Lower lobe of right lung (tissue), 2 donors: Measurements from ENCODE around the gene TM9SF3. TPM values are rescaled to one million over a fixed set of nuclear protein-coding genes. Genes with fewer than 3 reads are reported as not detected.

Experiments used
- ATAC-seq, 2 donors: fragments of 200-7000 bp; cut with Tn5 transposase; one replicate each; pipeline ENCODE4 v1.9.1; 2020 to 2022; ENCODE audit warnings: mild to moderate bottlenecking in 2 of 2, moderate library complexity in 2 of 2
- DNase-seq: peaks from one replicate; pipeline ENCODE4 v3.0.0-alpha.2; 2020
- H3K27ac ChIP-seq: fragments of 200-600 bp; one replicate; pipeline ENCODE4 v1.8.0; 2022
- H3K27me3 ChIP-seq: fragments of 200-600 bp; one replicate; pipeline ENCODE4 v1.8.0; 2022; ENCODE audit warnings: low read depth
- H3K36me3 ChIP-seq: fragments of 200-600 bp; one replicate; pipeline ENCODE4 v1.8.0; 2022; ENCODE audit warnings: mild to moderate bottlenecking
- H3K4me1 ChIP-seq: fragments of 200-600 bp; one replicate; pipeline ENCODE4 v1.8.0; 2022
- H3K4me3 ChIP-seq: fragments of 200-600 bp; one replicate; pipeline ENCODE4 v1.8.0; 2022; ENCODE audit warnings: mild to moderate bottlenecking
- H3K9me3 ChIP-seq: fragments of 200-600 bp; one replicate; pipeline ENCODE4 v1.8.0; 2022
- CTCF ChIP-seq: fragments of 200-600 bp; IDR thresholded peaks from one replicate; pipeline ENCODE4 v1.8.0; 2022; ENCODE audit warnings: antibody characterized with exemption, mild to moderate bottlenecking
- intact Hi-C: fragments of 100-400 bp; cut with DNase I; formaldehyde crosslinking; loops from one replicate; pipeline ENCODE4 v1.11.0; 2022
- total RNA-seq: library from RNA; stranded (reverse); fragmentation: NEBNext Ultra II Directional; extraction: Animal tissue kit (Norgen Biotek cat#: 25700); gene quantifications from one replicate; pipeline ENCODE4 v1.2.1, GENCODE V29; 2021
- donor health status: DM: no; HTN: yes; CAD: no; lungs with severe emphysema.

The TM9SF3 gene
- total RNA-seq, 1 donor from 2014 or later, result 112 TPM

DNA sequence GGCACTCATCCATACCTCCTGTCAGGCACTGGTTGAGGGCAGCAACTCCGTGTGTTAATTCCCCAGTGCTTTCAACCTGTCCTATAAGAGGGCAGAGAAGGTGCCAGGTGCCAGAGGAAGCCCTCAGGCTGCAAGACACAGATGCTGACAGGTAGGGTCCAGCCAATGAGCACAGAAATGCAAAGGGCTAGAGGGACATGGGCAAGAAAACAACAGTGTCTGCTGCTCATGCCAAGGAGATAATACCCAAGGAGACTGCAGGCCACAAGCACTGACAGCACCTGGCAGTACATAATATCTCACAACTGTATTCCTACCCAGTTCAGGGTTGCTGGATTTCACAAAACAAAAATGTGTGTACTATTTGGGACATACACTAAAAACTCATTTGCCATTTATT lies 38.4 kb upstream of the TM9SF3 start:
- no peak for TF ChIP-seq CTCF
- Histone ChIP-seq H3K9me3 (no peaks in the 10 kb centered on the region), H3K27ac (no peak overlapping the region), H3K36me3 (peaks cover 21% of the 10 kb centered on the region), H3K27me3 (no peaks in the 10 kb centered on the region), H3K4me1 (peaks cover under 1% of the 10 kb centered on the region), H3K4me3 (no peak overlapping the region)
- no peak for ATAC-seq
- intact Hi-C loops, result no loop called here
- DNase-seq, result no peak

- ATAC-seq (no peak), DNase-seq (no peak)
- H3K4me3 ChIP-seq, result no peak overlapping the region
- no peaks in the 10 kb centered on the region for H3K9me3 ChIP-seq
- TF ChIP-seq CTCF, result no peak
- no peaks in the 10 kb centered on the region for H3K27me3 ChIP-seq
- peaks cover 7% of the 10 kb centered on the region for H3K4me1 ChIP-seq
- peaks cover 23% of the 10 kb centered on the region for H3K36me3 ChIP-seq
- intact Hi-C loops, result no loop called here
- no peak overlapping the region for H3K27ac ChIP-seq
These were observed 35.4 kb upstream of the TM9SF3 start for GRCh38 chr10:96622013-96622787.

- Histone ChIP-seq H3K4me1 (peaks cover 7% of the 10 kb centered on the region), H3K4me3 (no peak overlapping the region), H3K27me3 (no peaks in the 10 kb centered on the region), H3K27ac (no peak overlapping the region), H3K9me3 (no peaks in the 10 kb centered on the region), H3K36me3 (peaks cover 21% of the 10 kb centered on the region)
- intact Hi-C loops, result no loop called here
- ATAC-seq (peak in 1 of 2 donors; percentile 59), DNase-seq (no peak)
- TF ChIP-seq CTCF, result no peak
These were observed 33.3 kb upstream of the TM9SF3 start for GRCh38 chr10:96619796-96620773.

GRCh38 chr10:96619120-96619519 lies 32.3 kb upstream of the TM9SF3 start:
- Histone ChIP-seq H3K4me1 (peaks cover 7% of the 10 kb centered on the region), H3K36me3 (peaks cover 20% of the 10 kb centered on the region), H3K27me3 (no peaks in the 10 kb centered on the region), H3K27ac (no peak overlapping the region), H3K9me3 (no peaks in the 10 kb centered on the region), H3K4me3 (no peak overlapping the region)
- TF ChIP-seq CTCF, result no peak
- ATAC-seq (no peak), DNase-seq (no peak)
- intact Hi-C loops, result no loop called here

DNA sequence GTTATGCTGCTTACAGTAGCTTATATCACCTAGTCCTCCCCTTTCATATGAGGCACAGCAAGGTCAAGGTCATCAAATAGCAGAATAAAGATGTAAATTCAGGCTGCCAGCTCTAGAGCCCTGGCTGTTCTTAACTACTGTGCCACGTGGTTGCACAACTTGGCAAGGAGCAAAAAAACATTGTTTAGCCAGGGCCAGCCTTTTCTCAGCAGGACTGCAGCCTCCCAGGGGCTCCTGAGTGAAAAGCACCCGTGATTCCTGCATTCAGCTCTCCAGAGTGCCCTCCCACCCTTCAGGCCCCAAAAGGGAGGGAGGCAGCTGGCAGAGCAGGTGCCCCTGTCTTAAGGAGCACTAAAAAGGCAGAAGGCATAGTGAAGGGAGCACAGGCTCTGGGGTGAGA lies 31.8 kb upstream of the TM9SF3 start:
- Histone ChIP-seq H3K9me3 (no peaks in the 10 kb centered on the region), H3K27ac (no peak overlapping the region), H3K4me3 (no peak overlapping the region), H3K27me3 (no peaks in the 10 kb centered on the region), H3K36me3 (peaks cover 16% of the 10 kb centered on the region), H3K4me1 (peaks cover 7% of the 10 kb centered on the region)
- intact Hi-C loops, result no loop called here
- no peak for TF ChIP-seq CTCF
- ATAC-seq (peak in 1 of 2 donors; percentile 43), DNase-seq (no peak)
